ENCODE results near the gene SNHG17.
"Not testable (repeated sequence)": the region's sequence is repeated elsewhere in the genome, so short reads cannot be mapped to it uniquely, and the experiment has no call there.

Gene SNHG17

DNA sequence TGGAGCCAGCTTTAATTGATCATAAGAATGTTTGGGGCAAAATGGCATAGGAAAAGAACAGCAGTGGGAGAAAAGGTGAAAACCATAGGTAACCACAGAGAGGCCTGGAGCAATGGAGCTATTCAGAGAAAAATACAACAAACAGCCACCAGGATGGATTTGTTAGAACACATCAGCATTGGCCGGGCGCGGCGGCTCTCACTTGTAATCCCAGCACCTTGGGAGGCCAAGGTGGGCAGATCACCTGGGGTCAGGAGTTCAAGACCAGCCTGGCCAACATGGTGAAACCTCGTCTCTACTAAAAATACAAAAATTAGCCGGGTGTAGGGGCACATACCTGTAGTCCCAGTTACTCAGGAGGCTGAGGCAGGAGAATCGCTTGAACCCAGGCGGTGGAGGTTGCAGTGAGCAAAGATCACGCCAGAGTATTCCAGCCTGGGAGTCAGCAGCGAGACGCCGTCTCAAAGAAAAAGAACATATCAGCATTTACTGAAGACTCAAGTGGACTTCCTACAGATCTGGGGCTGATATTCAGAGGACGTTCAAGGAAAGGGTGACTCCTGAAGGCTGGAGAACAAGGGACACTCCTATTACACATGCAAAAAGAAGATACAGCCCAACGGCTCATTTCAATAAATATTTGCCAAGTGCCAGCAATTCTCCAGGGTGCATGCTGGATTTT lies 20.2 kb downstream of the SNHG17 start:
- DNase-seq: no peak

GRCh38 chr20:38412877-38413577 lies 22.1 kb downstream of the SNHG17 start:
- DNase-seq: no peak

GRCh38 chr20:38407822-38408221 lies 27.3 kb downstream of the SNHG17 start:
- not testable (repeated sequence) for DNase-seq

GRCh38 chr20:38407321-38407720 lies 27.8 kb downstream of the SNHG17 start:
- no peak for DNase-seq

DNA sequence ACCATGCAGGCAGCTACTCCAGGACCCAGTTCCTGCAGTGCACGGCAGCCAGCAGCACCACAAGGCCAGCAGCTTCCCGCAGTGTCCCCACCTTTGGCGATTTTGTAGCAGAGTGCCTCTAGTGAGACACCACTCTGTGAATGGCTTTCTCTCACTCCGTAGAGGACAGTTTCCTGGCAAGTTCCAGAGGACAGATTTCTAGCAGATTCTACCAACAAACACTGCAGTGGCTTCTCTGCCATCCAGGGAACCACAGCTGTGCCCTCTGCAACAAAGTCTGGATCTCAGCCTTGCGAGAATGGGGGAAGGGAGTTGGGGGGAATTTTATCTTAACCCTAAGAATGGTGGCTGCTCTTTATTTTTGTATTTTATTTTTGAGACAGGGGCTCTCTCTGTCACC lies 28.7 kb downstream of the SNHG17 start:
- DNase-seq: no peak

DNA sequence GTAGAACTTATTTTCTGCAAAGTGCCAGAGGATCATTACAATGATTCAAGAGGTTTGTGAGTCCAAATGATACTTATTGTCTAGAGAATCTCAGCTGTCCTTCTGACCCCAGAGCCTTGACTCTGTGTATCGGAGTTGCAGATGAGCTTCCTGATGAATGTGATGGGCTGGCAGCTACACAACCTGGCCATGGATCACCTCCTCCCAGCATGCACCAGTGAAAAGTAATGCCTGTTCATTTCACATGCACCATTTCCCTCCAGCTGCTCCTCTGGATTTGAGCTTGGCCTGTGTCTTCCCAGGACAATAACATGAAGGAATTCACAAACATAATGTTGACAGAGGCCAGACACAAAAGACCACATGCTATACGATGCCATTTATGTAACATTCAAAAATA lies 30.0 kb downstream of the SNHG17 start:
- DNase-seq: no peak

DNA sequence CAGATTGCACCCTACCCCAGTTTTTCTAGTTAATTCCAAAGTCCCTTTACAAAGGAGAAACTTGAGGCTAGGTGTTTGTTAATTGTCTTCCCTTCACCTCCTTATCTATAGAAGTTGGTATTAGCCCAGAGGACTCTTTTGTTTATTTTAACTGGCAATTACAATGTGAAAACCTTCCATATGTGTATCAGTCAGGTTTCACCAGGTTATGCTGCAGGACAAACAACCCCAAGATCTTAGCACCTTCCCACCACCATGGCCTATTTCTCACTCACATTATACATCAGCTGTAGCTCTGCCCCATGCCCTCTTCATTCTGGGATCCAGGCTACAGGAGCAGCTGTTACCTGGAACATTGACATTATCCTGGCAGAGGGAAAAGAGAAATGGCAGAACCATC lies 31.1 kb downstream of the SNHG17 start:
- no peak for DNase-seq

GRCh38 chr20:38402816-38403215 lies 32.3 kb downstream of the SNHG17 start:
- peak; percentile 24 for DNase-seq

- no peak for DNase-seq
These were observed 33.0 kb downstream of the SNHG17 start for GRCh38 chr20:38402089-38402488.

- DNase-seq: not testable (repeated sequence)
These were observed 39.3 kb downstream of the SNHG17 start for GRCh38 chr20:38395751-38396395.

GRCh38 chr20:38395165-38395564 lies 40.0 kb downstream of the SNHG17 start:
- no peak for DNase-seq

DNA sequence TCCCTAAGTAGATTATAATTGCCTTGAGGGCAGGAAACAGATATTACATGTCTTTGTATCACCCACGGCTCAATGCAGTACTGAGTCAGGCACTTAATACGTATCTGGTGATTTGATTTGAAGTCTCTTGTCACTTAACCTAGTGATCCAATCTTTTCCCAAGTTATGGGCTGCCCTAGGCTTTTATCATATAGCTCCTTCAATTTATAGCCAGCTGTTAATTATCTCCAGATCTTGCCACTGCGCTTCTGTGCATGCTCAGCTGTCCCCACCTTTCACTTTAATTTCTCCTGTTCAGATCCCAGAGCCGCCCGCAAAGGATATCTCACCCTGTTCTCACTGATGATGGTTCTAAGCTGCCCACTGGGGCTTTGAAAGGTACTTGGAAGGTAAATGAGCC lies 41.9 kb downstream of the SNHG17 start:
- DNase-seq: no peak

- no peak for DNase-seq
These were observed 42.8 kb downstream of the SNHG17 start for GRCh38 chr20:38392356-38392755.

DNA sequence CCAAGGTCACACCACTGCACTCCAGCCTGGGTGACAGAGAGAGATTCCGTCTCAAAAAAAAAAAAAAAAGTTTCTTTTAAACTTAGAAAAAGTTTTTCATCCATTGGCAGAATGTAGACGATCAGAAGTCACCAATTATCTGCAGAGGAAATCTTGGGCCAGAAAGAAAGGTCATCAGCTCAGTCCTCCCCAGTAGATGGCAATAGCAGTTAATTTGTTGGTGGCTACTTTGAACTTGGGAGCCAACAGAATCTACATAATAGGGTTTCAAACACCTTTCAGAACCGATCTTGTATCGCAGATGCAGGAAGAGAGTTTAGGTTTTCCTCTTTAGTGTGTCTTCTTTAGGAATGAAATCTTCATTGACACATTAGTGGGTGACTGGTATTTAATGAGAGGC lies 47.2 kb downstream of the SNHG17 start:
- DNase-seq: no peak

GRCh38 chr20:38386851-38387250 lies 48.3 kb downstream of the SNHG17 start:
- DNase-seq: no peak

GRCh38 chr20:38386004-38386403 lies 49.1 kb downstream of the SNHG17 start:
- DNase-seq: no peak

DNA sequence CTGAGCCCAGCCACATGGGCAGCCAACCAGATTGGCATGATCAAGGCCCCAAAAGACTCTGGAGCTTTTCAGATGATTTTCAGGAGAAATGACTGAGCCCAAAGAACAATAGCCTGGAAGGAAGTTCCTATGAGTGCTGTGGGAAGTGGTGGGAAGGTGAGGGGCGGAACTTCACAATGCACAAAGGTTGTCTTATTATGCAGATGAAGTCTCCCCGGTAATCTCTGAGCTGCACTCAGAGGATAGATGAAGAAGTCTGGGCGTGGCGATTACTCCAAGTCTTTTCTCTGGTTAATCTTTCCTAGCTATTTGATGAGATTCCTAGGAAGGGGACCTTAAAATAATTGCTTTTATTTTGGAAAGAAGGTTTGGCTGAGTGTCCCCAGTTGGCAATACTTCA lies 52.0 kb downstream of the SNHG17 start:
- no peak for DNase-seq

DNA sequence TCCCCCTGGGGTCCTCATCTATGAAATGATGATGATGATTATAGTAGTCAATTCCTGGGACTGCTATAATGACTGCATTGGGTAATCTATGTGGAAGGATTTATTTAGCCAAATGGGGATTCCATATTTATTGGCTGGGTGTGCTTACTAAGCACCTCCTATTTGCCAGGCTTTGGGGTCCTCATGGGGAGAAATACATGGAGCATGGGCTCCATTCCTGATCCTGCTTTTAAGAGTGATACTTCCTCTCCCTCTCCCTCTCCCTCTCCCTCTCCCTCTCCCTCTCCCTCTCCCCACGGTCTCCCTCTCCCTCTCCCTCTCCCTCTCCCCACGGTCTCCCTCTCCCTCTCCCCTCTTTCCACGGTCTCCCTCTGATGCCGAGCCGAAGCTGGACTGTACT lies 57.3 kb downstream of the SNHG17 start:
- not testable (repeated sequence) for DNase-seq

DNA sequence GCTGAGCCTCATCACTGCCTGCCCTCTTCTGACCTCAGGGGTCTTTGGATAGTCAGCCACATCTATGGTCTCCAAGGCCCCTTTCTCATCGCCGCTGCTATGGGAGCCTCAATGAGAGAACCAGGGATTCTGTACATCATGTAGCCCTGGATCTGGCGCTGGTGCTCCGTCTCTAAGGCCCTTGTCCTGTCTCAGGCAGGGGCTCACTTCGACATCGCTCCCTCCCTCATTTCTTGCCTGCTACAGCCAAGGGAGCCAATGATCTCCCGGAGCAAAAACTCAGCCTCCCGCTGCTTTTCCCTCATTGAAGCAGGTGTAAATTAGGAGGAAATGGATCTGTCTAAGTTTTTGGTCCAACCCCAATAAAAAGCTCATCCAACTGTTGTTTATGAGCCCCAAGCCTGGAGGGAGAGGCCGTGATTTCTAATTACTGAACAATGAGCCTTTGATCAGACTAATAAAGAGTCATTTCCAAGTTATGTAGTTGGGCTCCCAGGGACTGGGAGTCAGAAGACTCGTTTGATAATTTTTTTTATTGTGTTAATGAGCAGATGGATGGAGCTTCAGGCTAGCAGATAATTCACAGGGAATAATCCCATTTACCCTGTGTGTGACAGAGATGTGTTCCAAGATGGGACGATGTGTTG lies 58.0 kb downstream of the SNHG17 start:
- no peak for DNase-seq

- no peak for DNase-seq
These were observed 61.2 kb downstream of the SNHG17 start for GRCh38 chr20:38373898-38374297.

- DNase-seq: no peak
These were observed 61.8 kb downstream of the SNHG17 start for GRCh38 chr20:38373231-38373867.

DNA sequence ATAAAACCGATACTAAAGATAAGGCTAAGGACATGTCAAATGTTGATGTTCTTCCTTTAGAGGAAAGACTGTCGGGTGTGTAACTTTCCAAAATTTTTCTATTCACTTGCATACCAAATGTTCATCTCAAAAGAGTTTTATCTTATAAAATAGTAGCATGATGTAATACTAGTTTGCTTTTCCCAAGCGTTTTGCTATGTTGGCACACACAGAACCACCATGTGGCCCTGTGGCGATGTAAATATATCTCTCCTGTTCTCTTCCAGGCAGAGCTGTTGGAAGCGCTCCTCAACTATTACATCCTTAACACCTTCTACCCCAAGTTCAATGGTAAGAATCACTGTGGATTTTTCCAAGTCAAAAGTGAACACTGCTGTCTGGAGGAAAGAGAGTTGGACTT lies 62.3 kb downstream of the SNHG17 start:
- DNase-seq: no peak

All from NCI-H2227 treated with DMSO at 0.1 percent for 48 hours (cell line).